Panc1 (cell line): ENCODE measurements around the gene ASMTL. TPM values are rescaled to one million over a fixed set of nuclear protein-coding genes. Genes with fewer than 3 reads are reported as not detected.

Source experiments
- ATAC-seq: fragments of 200-7000 bp; cut with Tn5 transposase; 2 replicates; pipeline ENCODE4 v1.9.1; 2020; ENCODE audit warnings: mild to moderate bottlenecking, moderate library complexity
- BruUV-seq: library from RNA; stranded (reverse); fragments of 400-500 nt; replicated peaks from 2 replicates; lab custom pipeline; 2021; lab: Mats Ljungman, UMichigan
- CTCF ChIA-PET: fragments of 300-600 bp; sonication (Branson Sonifier 250); formaldehyde crosslinking; loops from one replicate; lab custom pipeline; 2022; ENCODE audit warnings: antibody characterized with exemption; lab: Charles Lee
- POLR2A ChIA-PET: fragments of 300-600 bp; sonication (Branson Sonifier 250); formaldehyde crosslinking; loops from one replicate; lab custom pipeline; 2022; ENCODE audit warnings: antibody characterized with exemption; lab: Charles Lee
- DNase-seq: peaks from one replicate; pipeline ENCODE4 v3.0.0-alpha.2; 2010; ENCODE audit warnings: low read depth, low spot score
- H3K27ac ChIP-seq: 2 replicates; pipeline ENCODE4 v1.5.1; 2011; ENCODE audit warnings: mild to moderate bottlenecking, low read length, inconsistent platforms
- H3K27me3 ChIP-seq: fragments of 200-500 bp; sonication (Bioruptor generic); 2 replicates; pipeline ENCODE4 v1.6.0; 2014; ENCODE audit warnings: low read length, inconsistent platforms; ENCODE audit not compliant: control insufficient read depth, insufficient read depth
- H3K36me3 ChIP-seq: fragments of 200-500 bp; sonication (Bioruptor generic); 2 replicates; pipeline ENCODE4 v1.5.1; 2014; ENCODE audit warnings: inconsistent platforms, mild to moderate bottlenecking, low read length, moderate library complexity; ENCODE audit not compliant: control insufficient read depth, insufficient read depth
- H3K4me1 ChIP-seq: 2 replicates; pipeline ENCODE4 v1.5.1; 2011; ENCODE audit warnings: inconsistent platforms, mild to moderate bottlenecking, low read length, moderate library complexity; ENCODE audit not compliant: control insufficient read depth, insufficient read depth
- H3K4me3 ChIP-seq, 2 experiments: 2 replicates each; pipeline ENCODE4 v1.5.1; 2011 to 2012; ENCODE audit warnings: low read depth in 2 of 2, low read length in 2 of 2, mild to moderate bottlenecking in 2 of 2, inconsistent platforms in 1 of 2, moderate library complexity in 1 of 2
- H3K9me3 ChIP-seq: fragments of 200-500 bp; sonication (Bioruptor generic); 2 replicates; pipeline ENCODE4 v1.5.1; 2014; ENCODE audit warnings: low read depth, mild to moderate bottlenecking, inconsistent platforms, low read length, moderate library complexity; ENCODE audit not compliant: control insufficient read depth, insufficient read depth
- POLR2AphosphoS5 ChIP-seq: IDR thresholded peaks from 2 replicates; pipeline ENCODE4 v1.6.1; 2012; ENCODE audit warnings: mild to moderate bottlenecking, low read depth, low read length, moderate library complexity
- SIN3A ChIP-seq: IDR thresholded peaks from 2 replicates; pipeline ENCODE4 v1.6.1; 2012; ENCODE audit warnings: low read depth, mild to moderate bottlenecking, low read length, moderate library complexity, borderline replicate concordance; ENCODE audit not compliant: insufficient read depth
- TCF7L2 ChIP-seq: IDR thresholded peaks from 2 replicates; pipeline ENCODE4 v1.6.1; 2011; ENCODE audit warnings: mild to moderate bottlenecking, low read depth, low read length, inconsistent platforms
- in situ Hi-C: cut with HindIII; loops from 2 replicates; pipeline ENCODE4 v1.10.0; 2016; ENCODE audit warnings: low sequenced_read_pairs, low pct_unique_long_range_greater_than_20kb
- intact Hi-C: fragments of 100-400 bp; cut with micrococcal nuclease; formaldehyde crosslinking; loops from one replicate; pipeline ENCODE4 v1.10.0; 2022; ENCODE audit not compliant: unreplicated experiment
- total RNA-seq: library from RNA; stranded (reverse); gene quantifications from one replicate; pipeline ENCODE4 v1.2.1, GENCODE V29; 2021; ENCODE audit not compliant: unreplicated experiment
- TF ChIP-seq, protein P1 (sequence below), 2 experiments: IDR thresholded peaks; 2 replicates each; pipeline ENCODE4 v1.6.1; 2011 to 2012; ENCODE audit warnings: low read depth in 2 of 2, control low read depth in 1 of 2, low read length in 1 of 2, mild to moderate bottlenecking in 1 of 2, moderate library complexity in 1 of 2; ENCODE audit not compliant: insufficient read depth in 1 of 2
- TF ChIP-seq, protein P2 (sequence below): fragments of 450-650 bp; IDR thresholded peaks from 2 replicates; pipeline ENCODE4 v1.5.1; 2017; ENCODE audit warnings: mild to moderate bottlenecking

Gene ASMTL
- total RNA-seq, 1 experiment from 2014 or later = 16.5 TPM

DNA sequence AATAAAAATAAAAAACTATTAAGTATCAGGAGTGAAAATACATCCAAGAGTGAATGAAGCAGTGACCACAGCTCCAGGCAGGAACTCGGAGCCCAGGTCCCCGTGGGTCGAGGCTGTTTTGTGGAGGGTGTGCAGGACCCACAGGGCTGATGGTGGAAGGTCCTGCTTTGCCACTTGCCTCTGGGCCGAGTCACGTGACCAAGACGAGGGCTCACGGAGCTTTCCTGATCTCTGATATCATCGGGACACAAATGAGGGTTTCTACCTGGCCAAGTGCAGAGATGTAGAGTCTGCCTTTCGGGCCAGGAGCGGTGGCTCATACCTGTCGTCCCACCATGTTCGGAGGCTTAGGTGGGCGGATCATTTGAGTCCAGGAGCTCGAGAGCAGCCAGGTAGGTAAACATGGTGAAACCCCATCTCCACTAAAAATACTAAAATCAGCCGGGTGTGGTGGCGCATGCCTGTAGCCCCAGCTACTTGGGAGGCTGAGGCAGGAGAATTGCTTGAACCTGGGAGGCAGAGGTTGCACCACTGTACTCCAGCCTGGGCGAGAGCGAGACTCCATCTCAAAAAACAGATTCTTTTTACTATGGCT lies 68.0 kb downstream of the ASMTL start:
- Histone ChIP-seq H3K27me3 (no peaks in the 10 kb centered on the region), H3K9me3 (no peaks in the 10 kb centered on the region), H3K4me1 (no peaks in the 10 kb centered on the region), H3K4me3 (no peak overlapping the region), H3K27ac (no peak overlapping the region), H3K36me3 (no peaks in the 10 kb centered on the region)
- intact Hi-C loops (no loop called here), in situ Hi-C loops (no loop called here)
- ATAC-seq (no peak), DNase-seq (no peak)
- TF ChIP-seq POLR2AphosphoS5 (peak; percentile 74), SIN3A (no peak)
- ChIA-PET CTCF (no interaction called here), POLR2A (no interaction called here)
- BruUV-seq = no TSS peak

DNA sequence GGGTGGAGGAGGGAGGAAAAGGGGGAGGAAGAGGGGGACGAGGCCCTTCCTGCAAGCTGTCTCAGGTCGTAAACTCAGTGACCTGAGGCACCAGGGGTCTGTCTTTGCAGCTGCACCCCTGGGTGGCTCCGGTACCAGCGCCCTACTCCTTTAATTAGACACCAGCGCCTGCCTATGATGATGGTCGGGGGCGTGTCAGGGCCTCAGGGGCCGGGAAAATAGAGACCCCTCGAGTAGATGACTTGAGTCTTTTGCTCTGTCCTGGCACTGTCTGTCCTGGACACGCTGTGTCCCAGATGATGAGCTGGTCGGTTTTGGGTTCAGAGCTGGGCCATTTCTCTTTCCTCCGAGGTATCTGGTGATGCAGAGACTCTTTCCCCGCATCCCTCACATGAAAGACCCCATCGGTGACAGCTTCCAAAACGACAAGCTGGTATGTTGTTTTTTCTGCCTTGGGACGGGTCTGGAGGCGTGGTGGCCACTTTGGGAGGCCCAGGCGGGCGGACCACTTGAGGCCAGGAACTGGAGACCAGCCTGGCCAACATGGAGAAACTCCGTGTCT lies 72.0 kb downstream of the ASMTL start:
- in situ Hi-C loops (no loop called here), intact Hi-C loops (no loop called here)
- Histone ChIP-seq H3K27me3 (no peaks in the 10 kb centered on the region), H3K4me1 (no peaks in the 10 kb centered on the region), H3K4me3 (no peak overlapping the region), H3K36me3 (no peaks in the 10 kb centered on the region), H3K9me3 (no peaks in the 10 kb centered on the region), H3K27ac (no peak overlapping the region)
- DNase-seq = no peak
- ATAC-seq = no peak
- no TSS peak for BruUV-seq
- ChIA-PET CTCF (no interaction called here), POLR2A (no interaction called here)
- no peak for TF ChIP-seq SIN3A
- TF ChIP-seq, protein P1, sequence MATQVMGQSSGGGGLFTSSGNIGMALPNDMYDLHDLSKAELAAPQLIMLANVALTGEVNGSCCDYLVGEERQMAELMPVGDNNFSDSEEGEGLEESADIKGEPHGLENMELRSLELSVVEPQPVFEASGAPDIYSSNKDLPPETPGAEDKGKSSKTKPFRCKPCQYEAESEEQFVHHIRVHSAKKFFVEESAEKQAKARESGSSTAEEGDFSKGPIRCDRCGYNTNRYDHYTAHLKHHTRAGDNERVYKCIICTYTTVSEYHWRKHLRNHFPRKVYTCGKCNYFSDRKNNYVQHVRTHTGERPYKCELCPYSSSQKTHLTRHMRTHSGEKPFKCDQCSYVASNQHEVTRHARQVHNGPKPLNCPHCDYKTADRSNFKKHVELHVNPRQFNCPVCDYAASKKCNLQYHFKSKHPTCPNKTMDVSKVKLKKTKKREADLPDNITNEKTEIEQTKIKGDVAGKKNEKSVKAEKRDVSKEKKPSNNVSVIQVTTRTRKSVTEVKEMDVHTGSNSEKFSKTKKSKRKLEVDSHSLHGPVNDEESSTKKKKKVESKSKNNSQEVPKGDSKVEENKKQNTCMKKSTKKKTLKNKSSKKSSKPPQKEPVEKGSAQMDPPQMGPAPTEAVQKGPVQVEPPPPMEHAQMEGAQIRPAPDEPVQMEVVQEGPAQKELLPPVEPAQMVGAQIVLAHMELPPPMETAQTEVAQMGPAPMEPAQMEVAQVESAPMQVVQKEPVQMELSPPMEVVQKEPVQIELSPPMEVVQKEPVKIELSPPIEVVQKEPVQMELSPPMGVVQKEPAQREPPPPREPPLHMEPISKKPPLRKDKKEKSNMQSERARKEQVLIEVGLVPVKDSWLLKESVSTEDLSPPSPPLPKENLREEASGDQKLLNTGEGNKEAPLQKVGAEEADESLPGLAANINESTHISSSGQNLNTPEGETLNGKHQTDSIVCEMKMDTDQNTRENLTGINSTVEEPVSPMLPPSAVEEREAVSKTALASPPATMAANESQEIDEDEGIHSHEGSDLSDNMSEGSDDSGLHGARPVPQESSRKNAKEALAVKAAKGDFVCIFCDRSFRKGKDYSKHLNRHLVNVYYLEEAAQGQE (IDR thresholded peaks at IDR 0.05; ENCODE audit: insufficient read depth in 1 of 2, low read depth in 2 of 2, low read length in 1 of 2) = no peak
- no peak for TF ChIP-seq TCF7L2
- TF ChIP-seq, protein P2, sequence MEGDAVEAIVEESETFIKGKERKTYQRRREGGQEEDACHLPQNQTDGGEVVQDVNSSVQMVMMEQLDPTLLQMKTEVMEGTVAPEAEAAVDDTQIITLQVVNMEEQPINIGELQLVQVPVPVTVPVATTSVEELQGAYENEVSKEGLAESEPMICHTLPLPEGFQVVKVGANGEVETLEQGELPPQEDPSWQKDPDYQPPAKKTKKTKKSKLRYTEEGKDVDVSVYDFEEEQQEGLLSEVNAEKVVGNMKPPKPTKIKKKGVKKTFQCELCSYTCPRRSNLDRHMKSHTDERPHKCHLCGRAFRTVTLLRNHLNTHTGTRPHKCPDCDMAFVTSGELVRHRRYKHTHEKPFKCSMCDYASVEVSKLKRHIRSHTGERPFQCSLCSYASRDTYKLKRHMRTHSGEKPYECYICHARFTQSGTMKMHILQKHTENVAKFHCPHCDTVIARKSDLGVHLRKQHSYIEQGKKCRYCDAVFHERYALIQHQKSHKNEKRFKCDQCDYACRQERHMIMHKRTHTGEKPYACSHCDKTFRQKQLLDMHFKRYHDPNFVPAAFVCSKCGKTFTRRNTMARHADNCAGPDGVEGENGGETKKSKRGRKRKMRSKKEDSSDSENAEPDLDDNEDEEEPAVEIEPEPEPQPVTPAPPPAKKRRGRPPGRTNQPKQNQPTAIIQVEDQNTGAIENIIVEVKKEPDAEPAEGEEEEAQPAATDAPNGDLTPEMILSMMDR = no peak
- no peak for TF ChIP-seq POLR2AphosphoS5

DNA sequence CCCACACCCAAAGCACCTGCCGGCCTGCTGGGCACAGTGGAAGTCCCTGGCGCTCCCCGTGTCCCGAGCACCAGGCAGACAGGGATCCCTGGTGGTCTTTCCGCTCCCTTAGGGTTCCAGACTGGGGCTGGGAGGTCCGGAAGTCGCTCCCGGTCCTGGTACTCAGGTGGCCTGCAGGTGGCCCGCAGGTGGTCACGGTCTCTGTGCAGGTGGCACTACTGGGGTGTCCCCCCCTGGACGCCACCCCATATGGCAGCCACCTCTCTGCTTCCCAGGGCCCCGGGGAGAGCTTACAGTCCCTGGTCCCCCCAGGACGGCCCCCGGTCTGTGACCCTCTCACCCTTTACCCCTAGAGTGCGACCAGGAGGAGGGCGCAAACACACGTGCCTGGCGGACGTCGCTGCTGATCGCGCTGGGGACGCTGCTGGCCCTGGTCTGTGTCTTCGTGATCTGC lies 74.4 kb downstream of the ASMTL start:
- ATAC-seq = no peak
- no peak overlapping the region for H3K27ac ChIP-seq
- intact Hi-C loops (no loop called here), in situ Hi-C loops (no loop called here)
- ChIA-PET POLR2A (no interaction called here), CTCF (no interaction called here)
- H3K9me3 ChIP-seq = no peaks in the 10 kb centered on the region
- TF ChIP-seq TCF7L2 (no peak), POLR2AphosphoS5 (no peak), SIN3A (no peak)
- TF ChIP-seq, protein P1 (IDR thresholded peaks at IDR 0.05; ENCODE audit: insufficient read depth in 1 of 2, low read depth in 2 of 2, low read length in 1 of 2) = no peak
- TF ChIP-seq, protein P2 = no peak
- no peak for DNase-seq
- H3K27me3 ChIP-seq = no peaks in the 10 kb centered on the region
- H3K4me3 ChIP-seq = no peak overlapping the region
- no peaks in the 10 kb centered on the region for H3K36me3 ChIP-seq
- no TSS peak for BruUV-seq
- H3K4me1 ChIP-seq = no peaks in the 10 kb centered on the region
